Heart left ventricle (tissue), 16 donors: ENCODE data around the gene TUT7. TPM values are rescaled to one million over a fixed set of nuclear protein-coding genes. Genes with fewer than 3 reads are reported as not detected.
A peak's percentile ranks its signal among the peaks of the same experiment; 100 is the strongest.

Source experiments
- ATAC-seq, 4 donors: fragments of 200-7000 bp; cut with Tn5 transposase; one replicate each; pipeline ENCODE4 v1.9.1; 2020 to 2022; ENCODE audit warnings: moderate library complexity in 4 of 4, mild to moderate bottlenecking in 3 of 4, moderate number of reproducible peaks in 1 of 4
- DNase-seq, 5 donors: peaks; one replicate each; pipeline ENCODE4 v3.0.0-alpha.2; 2020
- H3K27ac ChIP-seq, 12 donors: fragments of 200-600 bp; sonication (generic) in 4 of 12; one replicate each; pipeline versions ENCODE4 v1.5.0 to v1.8.0; 2016 to 2022; ENCODE audit warnings: mild to moderate bottlenecking in 2 of 12
- H3K27me3 ChIP-seq, 9 donors: fragments of 200-600 bp; sonication (generic) in 2 of 9; one replicate each; pipeline versions ENCODE4 v1.5.1 to v1.8.0; 2016 to 2022; ENCODE audit warnings: mild to moderate bottlenecking in 3 of 9
- H3K36me3 ChIP-seq, 9 donors: fragments of 200-600 bp; sonication (generic) in 2 of 9; one replicate each; pipeline versions ENCODE4 v1.5.0 to v1.8.0; 2018 to 2022; ENCODE audit warnings: mild to moderate bottlenecking in 2 of 9
- H3K4me1 ChIP-seq, 12 donors: fragments of 200-600 bp; sonication (generic) in 4 of 12; one replicate each; pipeline versions ENCODE4 v1.5.0 to v1.8.0; 2016 to 2022; ENCODE audit warnings: mild to moderate bottlenecking in 3 of 12
- H3K4me3 ChIP-seq, 12 donors: fragments of 200-600 bp; sonication (generic) in 4 of 12; one replicate each; pipeline versions ENCODE4 v1.5.0 to v1.8.0; 2017 to 2022; ENCODE audit warnings: mild to moderate bottlenecking in 9 of 12, moderate library complexity in 4 of 12
- H3K9me3 ChIP-seq, 12 donors: fragments of 200-600 bp; sonication (generic) in 4 of 12; one replicate each; pipeline versions ENCODE4 v1.5.0 to v1.8.0; 2016 to 2022; ENCODE audit warnings: mild to moderate bottlenecking in 1 of 12
- CTCF ChIP-seq, 12 donors: fragments of 200-600 bp; sonication (generic) in 4 of 12; IDR thresholded peaks; one replicate each; pipeline versions ENCODE4 v1.5.0 to v1.8.0; 2018 to 2022; ENCODE audit warnings: antibody characterized with exemption in 12 of 12, mild to moderate bottlenecking in 5 of 12
- POLR2A ChIP-seq, 2 donors: fragments of 450-650 bp; IDR thresholded peaks; one replicate each; pipeline ENCODE4 v1.6.1; 2017; ENCODE audit warnings: antibody characterized with exemption in 2 of 2, mild to moderate bottlenecking in 2 of 2, moderate library complexity in 2 of 2
- WGBS, 4 donors: extraction: QIAGEN DNeasy Blood & Tissue Kit in 2 of 4; methylation state at CpG; one replicate each; pipeline versions ENCODE4 v1.1.5 to v1.1.7; 2013 to 2018; 5-methylcytosine and 5-hydroxymethylcytosine counted together
- intact Hi-C, 10 donors: fragments of 100-400 bp; cut with DNase I; formaldehyde crosslinking; loops; one replicate each; pipeline versions ENCODE4 v1.11.1 to v1.14.2; 2022
- polyA plus RNA-seq, 2 donors: library from polyadenylated mRNA; stranded (reverse); fragments of 200-250 nt; gene quantifications; one replicate each; pipeline ENCODE4 v1.2.3, GENCODE V29; 2013
- total RNA-seq, 9 donors: library from RNA; depleted of rRNA in 2 of 9; stranded (reverse); fragments of >200 nt in 2 of 9; fragmentation: NEBNext Ultra II Directional in 3 of 9; extraction: Animal tissue kit (Norgen Biotek cat#: 25700) in 3 of 9; gene quantifications; one replicate each; pipeline versions ENCODE4 v1.1.0 to v1.2.4, GENCODE V29; 2016 to 2023
- donor health status: ischemic (EF 13 %, LVEDD 7.1; RV severe dilation, severe dysfunction).
- donor health status: healthy with polysubstance abuse.
- donor health status: DM: no; HTN: yes; CAD: no.
- donor health status: DM: no; HTN: no; CAD: no.
- donor health status: ischemic (EF 25% LVEDD 6.9; RV normal size, moderate dysfunction).
- donor health status: ischemic (EF 25% LVEDD 5.7; RV mildly dilated, moderate dysfunction).
- donor health status: healthy.
- donor health status: DM: yes; HTN: yes; CAD: no.
- donor health status: ischemic (EF 35%, LVEDD 5.7; RV mildly dilated, moderate dysfunction).
- donor health status: nonischemic (EF 11% LVEDD 7.7; RV severe dilation, severe dysfunction).
- donor health status: DM: yes; HTN: yes; CAD: no.
- donor health status: PGD.
- donor health status: ischemic (EF 29% LVEDD 5.4; RV normal size, mild dysfunction).
- donor health status: nonischemic (EF 23%, LVEDD 6.1; RV moderate dilation, normal function).

TUT7 gene
- total and polyA plus RNA-seq, 11 donors, result 7.7 to 31.0 (median 12.1) TPM

GRCh38 chr9:86241216-86241615 is 113.0 kb downstream of the TUT7 start:
- Histone ChIP-seq H3K27ac (peak overlapping the region in 2 of 12 donors; percentile 13 to 20), H3K9me3 (no peaks in the 10 kb centered on the region), H3K4me3 (no peak overlapping the region), H3K27me3 (no peaks in the 10 kb centered on the region), H3K36me3 (no peaks in the 10 kb centered on the region), H3K4me1 (peaks cover 0 to 15% (median 0%) of the 10 kb centered on the region in 12 donors)
- TF ChIP-seq POLR2A (IDR thresholded peaks at IDR 0.05) (no peak), CTCF (IDR thresholded peaks at IDR 0.05) (no peak)
- no peak for ATAC-seq
- 51 to 68% (median 64%) methylated on average over 7 of the region's 7 CpGs for WGBS, 4 donors
- intact Hi-C loops, result loop anchor here in 1 of 10 donors (5.0 kb wide), 1 partner anchor 39 kb away; no protein-coding TSS in a partner anchor
- no peak for DNase-seq

GRCh38 chr9:86238861-86239770 is 115.1 kb downstream of the TUT7 start:
- H3K4me3 ChIP-seq, result no peak overlapping the region
- ATAC-seq (no peak), DNase-seq (no peak)
- intact Hi-C loops, result loop anchor here in 1 of 10 donors (5.0 kb wide), 1 partner anchor 37 kb away; no protein-coding TSS in a partner anchor
- H3K9me3 ChIP-seq, result no peaks in the 10 kb centered on the region
- no peaks in the 10 kb centered on the region for H3K36me3 ChIP-seq
- no peaks in the 10 kb centered on the region for H3K27me3 ChIP-seq
- WGBS, 4 donors, result 70 to 84% (median 75%) methylated on average over 10 of the region's 10 CpGs
- H3K27ac ChIP-seq, result no peak overlapping the region
- peaks cover 0 to 15% (median 0%) of the 10 kb centered on the region in 12 donors for H3K4me1 ChIP-seq
- TF ChIP-seq POLR2A (IDR thresholded peaks at IDR 0.05), result no peak
- TF ChIP-seq CTCF (IDR thresholded peaks at IDR 0.05), result peak in 3 of 12 donors; percentile 6 to 20 (median 7)

Other genes with a start within 250 kb of the TUT7 start
- under 1 TPM in 5 of 9 donors, not detected in 4; 0.21 to 0.72 (median 0.42) TPM for gene C9orf153, start 94.8 kb downstream of the TUT7 start, total RNA-seq
- under 1 TPM; 0.14 to 0.50 TPM for gene C9orf153, start 94.8 kb downstream of the TUT7 start, polyA plus RNA-seq
- 100 to 1,000 TPM in 1 of 9 donors, 10 to 100 TPM in 8; 47.1 to 104 (median 72.6) TPM for gene ISCA1, start 71.9 kb downstream of the TUT7 start, total RNA-seq
- gene ISCA1, start 71.9 kb downstream of the TUT7 start, polyA plus RNA-seq, result 10 to 100 TPM; 39.2 to 64.7 TPM